NK-92 (cell line): Measurements from ENCODE around the gene TARBP1.
"Not testable (repeated sequence)": the region's sequence is repeated elsewhere in the genome, so short reads cannot be mapped to it uniquely, and the experiment has no call there.

Source experiments
- DNase-seq: peaks from one replicate; lab custom pipeline; 2025; ENCODE audit not compliant: unreplicated experiment; lab: John Stamatoyannopoulos, UW

TARBP1 gene

DNA sequence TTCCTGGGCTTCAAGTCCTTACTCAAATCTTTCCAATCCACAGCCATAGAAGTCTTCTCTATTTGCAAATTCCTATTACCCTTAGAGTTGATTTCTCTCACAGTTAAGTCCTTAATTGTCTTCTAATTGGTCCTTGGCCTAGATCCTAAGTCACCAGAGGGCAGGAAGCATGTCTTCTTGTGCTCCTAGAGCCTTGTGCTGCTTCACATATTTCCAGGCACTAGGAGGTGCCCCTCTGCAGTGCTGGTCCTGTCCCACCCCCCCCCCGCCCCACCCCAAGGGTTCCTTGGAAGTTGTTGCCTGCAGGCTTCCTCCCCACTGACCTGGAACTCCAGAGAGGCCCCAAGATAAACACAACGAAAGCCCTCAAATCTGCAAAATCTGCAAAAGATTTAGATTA lies 28.1 kb upstream of the TARBP1 start:
- no peak for DNase-seq

GRCh38 chr1:234505769-234506102 lies 26.8 kb upstream of the TARBP1 start:
- DNase-seq = no peak

DNA sequence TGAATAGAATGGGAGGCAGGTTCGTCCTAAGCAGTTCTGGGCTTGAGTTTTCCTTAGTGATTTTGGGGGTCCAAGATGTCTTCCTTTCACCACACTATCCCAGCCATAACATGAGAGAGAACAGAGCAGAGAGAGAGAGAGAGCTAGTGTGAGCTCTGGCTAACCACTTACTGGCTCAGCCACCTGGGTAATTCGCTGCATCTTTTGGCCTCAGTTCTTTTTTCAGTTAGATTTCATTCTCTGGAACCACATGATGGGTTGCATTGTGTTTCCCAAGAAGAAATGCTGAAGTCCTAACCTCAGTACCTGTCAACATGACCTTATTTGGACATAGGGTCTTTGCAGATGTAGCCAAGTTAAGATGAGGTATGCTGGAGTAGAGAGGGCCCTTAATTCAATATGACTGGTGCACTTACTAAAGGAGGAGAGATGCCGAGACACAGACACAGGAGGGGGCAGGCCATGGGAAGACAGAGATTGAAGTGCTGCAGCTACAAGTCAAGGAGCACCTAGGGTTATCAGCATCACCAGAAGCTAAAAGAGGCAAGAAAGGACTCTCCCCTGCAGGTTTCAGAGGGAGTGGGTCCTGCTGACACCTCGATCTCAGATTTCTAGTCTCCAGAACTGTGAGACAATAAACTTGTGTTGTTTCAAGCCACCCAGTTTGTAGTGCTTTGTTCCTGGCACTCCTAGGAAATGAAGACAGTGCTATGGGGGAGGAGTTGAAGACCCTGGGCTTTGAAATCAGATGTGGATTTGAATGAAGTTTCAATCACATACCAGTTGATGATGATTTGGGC lies 26.2 kb upstream of the TARBP1 start:
- no peak for DNase-seq

- not testable (repeated sequence) for DNase-seq
These were observed 25.3 kb upstream of the TARBP1 start for GRCh38 chr1:234504251-234504650.

- DNase-seq = no peak
These were observed 24.4 kb upstream of the TARBP1 start for GRCh38 chr1:234503193-234504050.

GRCh38 chr1:234502785-234503184 lies 23.8 kb upstream of the TARBP1 start:
- no peak for DNase-seq

DNA sequence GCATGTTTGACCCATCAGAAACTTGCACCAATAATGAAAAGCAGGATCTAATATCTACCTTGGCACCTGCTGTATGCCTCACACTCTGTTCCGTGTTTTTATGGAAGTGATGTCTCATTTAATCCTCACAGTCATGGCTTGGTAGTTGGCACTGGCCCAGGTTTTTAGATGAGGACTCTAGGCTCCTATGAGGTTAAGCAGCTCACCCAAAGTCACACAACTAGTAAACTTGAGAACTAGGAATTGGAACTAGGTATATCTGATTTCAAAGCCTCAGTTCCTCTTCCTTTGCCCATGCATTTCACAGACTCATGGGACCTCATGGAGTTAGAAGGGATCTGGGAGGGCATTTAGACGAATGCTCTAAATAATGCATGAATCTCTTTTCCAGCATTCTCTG lies 21.3 kb upstream of the TARBP1 start:
- DNase-seq = no peak

- DNase-seq = no peak
These were observed 20.9 kb upstream of the TARBP1 start for GRCh38 chr1:234499943-234500245.

DNA sequence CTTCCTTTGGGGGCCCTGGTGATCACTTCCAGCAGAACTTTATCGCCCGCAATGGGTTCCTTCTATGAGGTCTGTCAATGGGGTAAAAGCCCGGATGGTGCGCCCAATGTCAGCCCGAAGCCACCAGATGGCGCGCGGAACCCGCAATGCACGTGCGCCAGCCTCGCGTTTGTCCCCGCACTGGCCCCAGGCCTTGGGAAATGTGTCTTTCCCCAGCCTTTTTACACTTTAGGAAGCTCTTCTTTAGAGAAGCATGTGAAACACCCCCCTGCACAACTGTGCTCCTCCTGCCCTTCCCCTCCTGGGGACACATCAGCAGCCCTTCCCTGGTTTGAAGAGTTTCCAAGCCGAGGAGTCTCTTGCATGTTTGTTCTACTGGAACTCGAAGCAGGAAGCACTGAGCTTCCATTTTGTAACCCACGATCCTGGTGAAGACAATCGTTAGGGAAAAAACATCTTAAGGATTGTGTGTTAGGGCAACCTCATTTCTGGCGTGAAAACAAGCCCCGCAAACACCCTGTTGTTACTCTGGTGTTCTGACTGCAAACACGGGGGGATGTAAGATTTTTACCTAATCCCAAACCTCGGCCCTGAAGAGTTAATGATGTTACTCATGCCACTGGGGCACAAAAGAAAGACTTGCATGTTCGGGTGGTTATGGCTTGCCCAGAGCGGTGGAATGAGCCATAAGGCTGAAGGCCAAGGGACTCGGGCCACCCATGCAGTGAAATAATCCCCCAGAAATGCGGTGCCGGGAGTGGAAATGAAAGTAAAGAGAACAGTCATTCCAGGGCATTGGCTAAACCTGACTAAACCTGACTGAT lies 20.4 kb upstream of the TARBP1 start:
- no peak for DNase-seq

GRCh38 chr1:234498448-234499118 lies 19.6 kb upstream of the TARBP1 start:
- DNase-seq = no peak

GRCh38 chr1:234497589-234497988 lies 18.6 kb upstream of the TARBP1 start:
- DNase-seq = no peak

GRCh38 chr1:234495231-234495990 lies 16.4 kb upstream of the TARBP1 start:
- no peak for DNase-seq

DNA sequence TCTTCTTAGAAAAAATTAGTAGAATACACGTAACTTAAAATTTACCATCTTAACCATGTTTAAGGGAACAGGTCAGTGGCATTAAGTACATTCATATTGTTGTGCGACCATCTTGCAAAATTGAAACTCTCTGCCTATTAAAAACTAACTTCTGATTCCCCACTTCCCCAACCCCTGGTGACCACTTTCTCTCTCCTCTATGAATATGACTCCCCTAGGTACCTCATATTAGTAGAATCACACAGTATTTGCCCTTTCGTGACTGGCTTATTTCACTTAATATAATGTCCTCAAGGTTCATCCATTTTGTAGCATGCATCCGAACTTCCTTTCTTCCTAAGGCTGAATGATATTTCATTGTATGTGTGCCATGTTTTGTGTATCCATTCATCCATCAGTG lies 15.1 kb upstream of the TARBP1 start:
- DNase-seq = no peak

DNA sequence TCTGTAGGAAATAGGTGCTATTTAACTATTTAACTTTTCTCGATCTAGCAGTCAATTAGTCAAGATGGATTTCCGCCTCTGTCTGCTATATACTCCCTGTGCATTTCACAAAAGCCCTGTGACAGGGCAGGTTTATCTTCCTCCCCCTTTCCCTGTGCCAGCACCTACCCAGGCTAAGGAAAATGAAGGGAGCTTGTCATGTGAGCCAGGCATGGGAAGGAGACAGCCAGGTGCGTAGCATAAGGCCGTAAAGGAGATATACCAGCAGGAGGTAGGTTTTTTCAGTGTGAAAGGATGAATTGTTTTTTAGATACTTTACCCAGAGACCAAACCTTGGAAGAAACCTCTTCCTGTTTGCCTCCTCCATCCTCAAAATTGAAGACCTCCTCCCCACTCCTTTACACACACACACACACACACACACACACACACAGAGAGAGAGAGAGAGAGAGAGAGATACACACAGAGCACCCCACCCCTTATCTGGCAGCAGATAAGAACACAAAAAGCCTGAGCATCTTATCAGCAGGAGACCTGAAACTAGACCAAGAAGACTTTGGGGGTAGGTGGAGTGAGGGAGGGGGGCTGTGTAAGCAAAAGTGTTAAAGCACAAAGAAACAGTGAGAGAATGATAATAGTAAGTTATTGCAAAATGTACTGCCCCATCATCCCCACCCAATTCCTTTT lies 12.0 kb upstream of the TARBP1 start:
- DNase-seq = no peak

DNA sequence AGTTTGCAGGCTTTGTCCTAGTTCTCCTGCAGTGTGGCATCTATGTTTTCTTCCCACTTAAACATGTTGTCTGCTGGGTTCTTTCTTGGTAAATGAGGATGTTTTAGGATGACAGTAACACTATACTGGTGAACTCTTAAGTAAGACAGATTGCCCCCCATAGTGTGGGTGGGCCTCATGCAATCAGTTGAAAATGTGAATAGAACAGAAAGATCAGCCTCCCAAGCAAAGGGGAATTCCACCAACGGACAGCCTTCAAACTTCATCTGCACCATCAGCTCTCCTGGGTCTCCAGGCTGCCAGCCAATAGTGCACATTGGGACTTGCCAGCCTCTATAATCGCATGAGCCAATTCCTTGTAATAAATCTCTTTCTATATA lies 10.7 kb upstream of the TARBP1 start:
- DNase-seq = no peak

- DNase-seq = no peak
These were observed 10.2 kb upstream of the TARBP1 start for GRCh38 chr1:234489007-234489697.

DNA sequence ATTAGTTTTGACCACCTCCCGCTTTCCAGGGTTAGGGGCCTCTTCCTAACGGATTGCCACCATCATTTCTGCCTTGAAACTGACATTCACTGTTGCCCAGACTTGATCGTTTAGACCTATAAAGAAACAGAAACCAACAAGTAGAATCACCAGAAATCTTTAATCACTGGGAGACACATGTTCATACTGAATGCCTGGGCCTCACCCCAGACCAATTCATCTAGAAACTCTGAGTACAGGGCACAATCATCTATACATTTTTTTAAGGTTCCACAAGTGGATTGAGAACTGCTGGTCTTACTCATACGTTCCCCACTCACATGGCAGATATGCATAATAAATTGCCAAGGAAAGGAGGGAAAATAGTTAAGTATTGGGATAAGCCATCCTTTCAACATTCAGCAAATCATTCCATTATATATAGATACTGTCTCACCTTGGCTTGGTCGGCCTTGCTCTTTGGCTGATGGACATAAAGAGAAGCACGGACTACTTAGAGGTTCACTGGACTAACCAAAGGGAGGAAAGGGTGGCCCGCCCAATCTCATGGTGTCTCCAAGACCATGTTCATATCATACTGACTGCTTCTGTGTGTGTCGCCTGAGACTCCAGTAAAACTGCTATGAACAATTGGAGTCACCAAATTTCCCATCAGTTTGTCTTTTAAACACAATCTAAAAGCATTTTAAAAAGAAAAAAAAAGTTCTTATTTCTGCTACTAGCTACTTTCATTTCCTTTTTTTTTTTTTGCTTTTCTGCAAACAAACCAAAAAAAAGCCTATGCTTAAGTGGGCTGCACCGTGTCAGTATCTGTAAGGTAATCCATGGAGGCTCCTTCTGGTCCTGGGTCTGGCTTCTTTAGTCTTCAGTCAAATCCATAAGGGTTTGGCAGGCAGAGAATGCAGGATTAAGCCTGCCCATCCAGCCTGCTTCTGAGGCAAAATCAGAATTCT lies 9.4 kb upstream of the TARBP1 start:
- no peak for DNase-seq
